Heart left ventricle (tissue), 16 donors: ENCODE results near the gene SMAD9. TPM values are rescaled to one million over a fixed set of nuclear protein-coding genes. Genes with fewer than 3 reads are reported as not detected.
A peak's percentile ranks its signal among the peaks of the same experiment; 100 is the strongest.

Experiments
- ATAC-seq, 4 donors: fragments of 200-7000 bp; cut with Tn5 transposase; one replicate each; pipeline ENCODE4 v1.9.1; 2020 to 2022; ENCODE audit warnings: moderate library complexity in 4 of 4, mild to moderate bottlenecking in 3 of 4, moderate number of reproducible peaks in 1 of 4
- DNase-seq, 5 donors: peaks; one replicate each; pipeline ENCODE4 v3.0.0-alpha.2; 2020
- H3K27ac ChIP-seq, 12 donors: fragments of 200-600 bp; sonication (generic) in 4 of 12; one replicate each; pipeline versions ENCODE4 v1.5.0 to v1.8.0; 2016 to 2022; ENCODE audit warnings: mild to moderate bottlenecking in 2 of 12
- H3K27me3 ChIP-seq, 9 donors: fragments of 200-600 bp; sonication (generic) in 2 of 9; one replicate each; pipeline versions ENCODE4 v1.5.1 to v1.8.0; 2016 to 2022; ENCODE audit warnings: mild to moderate bottlenecking in 3 of 9
- H3K36me3 ChIP-seq, 9 donors: fragments of 200-600 bp; sonication (generic) in 2 of 9; one replicate each; pipeline versions ENCODE4 v1.5.0 to v1.8.0; 2018 to 2022; ENCODE audit warnings: mild to moderate bottlenecking in 2 of 9
- H3K4me1 ChIP-seq, 12 donors: fragments of 200-600 bp; sonication (generic) in 4 of 12; one replicate each; pipeline versions ENCODE4 v1.5.0 to v1.8.0; 2016 to 2022; ENCODE audit warnings: mild to moderate bottlenecking in 3 of 12
- H3K4me3 ChIP-seq, 12 donors: fragments of 200-600 bp; sonication (generic) in 4 of 12; one replicate each; pipeline versions ENCODE4 v1.5.0 to v1.8.0; 2017 to 2022; ENCODE audit warnings: mild to moderate bottlenecking in 9 of 12, moderate library complexity in 4 of 12
- H3K9me3 ChIP-seq, 12 donors: fragments of 200-600 bp; sonication (generic) in 4 of 12; one replicate each; pipeline versions ENCODE4 v1.5.0 to v1.8.0; 2016 to 2022; ENCODE audit warnings: mild to moderate bottlenecking in 1 of 12
- CTCF ChIP-seq, 12 donors: fragments of 200-600 bp; sonication (generic) in 4 of 12; IDR thresholded peaks; one replicate each; pipeline versions ENCODE4 v1.5.0 to v1.8.0; 2018 to 2022; ENCODE audit warnings: antibody characterized with exemption in 12 of 12, mild to moderate bottlenecking in 5 of 12
- POLR2A ChIP-seq, 2 donors: fragments of 450-650 bp; IDR thresholded peaks; one replicate each; pipeline ENCODE4 v1.6.1; 2017; ENCODE audit warnings: antibody characterized with exemption in 2 of 2, mild to moderate bottlenecking in 2 of 2, moderate library complexity in 2 of 2
- WGBS, 4 donors: extraction: QIAGEN DNeasy Blood & Tissue Kit in 2 of 4; methylation state at CpG; one replicate each; pipeline versions ENCODE4 v1.1.5 to v1.1.7; 2013 to 2018; 5-methylcytosine and 5-hydroxymethylcytosine counted together
- intact Hi-C, 10 donors: fragments of 100-400 bp; cut with DNase I; formaldehyde crosslinking; loops; one replicate each; pipeline versions ENCODE4 v1.11.1 to v1.14.2; 2022
- polyA plus RNA-seq, 2 donors: library from polyadenylated mRNA; stranded (reverse); fragments of 200-250 nt; gene quantifications; one replicate each; pipeline ENCODE4 v1.2.3, GENCODE V29; 2013
- total RNA-seq, 9 donors: library from RNA; depleted of rRNA in 2 of 9; stranded (reverse); fragments of >200 nt in 2 of 9; fragmentation: NEBNext Ultra II Directional in 3 of 9; extraction: Animal tissue kit (Norgen Biotek cat#: 25700) in 3 of 9; gene quantifications; one replicate each; pipeline versions ENCODE4 v1.1.0 to v1.2.4, GENCODE V29; 2016 to 2023
- donor health status: ischemic (EF 13 %, LVEDD 7.1; RV severe dilation, severe dysfunction).
- donor health status: healthy with polysubstance abuse.
- donor health status: DM: no; HTN: yes; CAD: no.
- donor health status: DM: no; HTN: no; CAD: no.
- donor health status: ischemic (EF 25% LVEDD 6.9; RV normal size, moderate dysfunction).
- donor health status: ischemic (EF 25% LVEDD 5.7; RV mildly dilated, moderate dysfunction).
- donor health status: healthy.
- donor health status: DM: yes; HTN: yes; CAD: no.
- donor health status: ischemic (EF 35%, LVEDD 5.7; RV mildly dilated, moderate dysfunction).
- donor health status: nonischemic (EF 11% LVEDD 7.7; RV severe dilation, severe dysfunction).
- donor health status: DM: yes; HTN: yes; CAD: no.
- donor health status: PGD.
- donor health status: ischemic (EF 29% LVEDD 5.4; RV normal size, mild dysfunction).
- donor health status: nonischemic (EF 23%, LVEDD 6.1; RV moderate dilation, normal function).

Gene SMAD9
- total and polyA plus RNA-seq, 11 donors = 0.91 to 10.4 (median 4.6) TPM

GRCh38 chr13:36920616-36921185, 663 bp upstream of the SMAD9 start:
- Histone ChIP-seq H3K27ac (peak overlapping the region in 10 of 12 donors; percentile 22 to 84 (median 62)), H3K36me3 (no peaks in the 10 kb centered on the region), H3K27me3 (peaks cover 0 to 16% (median 0%) of the 10 kb centered on the region in 9 donors), H3K9me3 (no peaks in the 10 kb centered on the region), H3K4me3 (peak overlapping the region; percentile 29 to 85 (median 68)), H3K4me1 (peaks cover 0 to 27% (median 4%) of the 10 kb centered on the region in 12 donors)
- intact Hi-C loops = no loop called here
- ATAC-seq (peak in 1 of 4 donors; percentile 3), DNase-seq (no peak)
- WGBS, 4 donors = 49 to 57% (median 55%) methylated on average over 9 of the region's 9 CpGs
- TF ChIP-seq POLR2A (IDR thresholded peaks at IDR 0.05) = no peak
- TF ChIP-seq CTCF (IDR thresholded peaks at IDR 0.05) = no peak

GRCh38 chr13:36919171-36919832, 736 bp downstream of the SMAD9 start:
- intact Hi-C loops = loop anchor here in 4 of 10 donors (2.0 to 10.0 kb wide), 4 partner anchors 55 to 65 kb away; no protein-coding TSS in a partner anchor
- TF ChIP-seq CTCF (IDR thresholded peaks at IDR 0.05) (no peak), POLR2A (IDR thresholded peaks at IDR 0.05) (no peak)
- H3K27me3 ChIP-seq = peaks cover 0 to 16% (median 0%) of the 10 kb centered on the region in 9 donors
- peak overlapping the region; percentile 49 to 85 (median 68) for H3K4me3 ChIP-seq
- no peaks in the 10 kb centered on the region for H3K36me3 ChIP-seq
- no peaks in the 10 kb centered on the region for H3K9me3 ChIP-seq
- peaks cover 0 to 27% (median 4%) of the 10 kb centered on the region in 12 donors for H3K4me1 ChIP-seq
- peak in 4 of 5 donors; percentile 30 to 62 (median 48) for DNase-seq
- peak; percentile 33 to 69 (median 61) for ATAC-seq
- WGBS, 4 donors = 1% methylated on average over 21 to 51 of the region's 51 CpGs
- H3K27ac ChIP-seq = peak overlapping the region; percentile 48 to 87 (median 62)

GRCh38 chr13:36918246-36919131, 1.5 kb downstream of the SMAD9 start:
- ATAC-seq = peak in 1 of 4 donors; percentile 33
- WGBS, 4 donors = 34 to 35% (median 35%) methylated on average over 12 of the region's 12 CpGs
- intact Hi-C loops = loop anchor here in 4 of 10 donors (2.0 to 10.0 kb wide), 4 partner anchors 54 to 64 kb away; no protein-coding TSS in a partner anchor

More at GRCh38 chr13:36918246-36919131, 1.5 kb downstream of the SMAD9 start:
- Histone ChIP-seq H3K4me1 (peaks cover 0 to 27% (median 4%) of the 10 kb centered on the region in 12 donors), H3K9me3 (no peaks in the 10 kb centered on the region), H3K4me3 (peak overlapping the region; percentile 49 to 85 (median 68)), H3K36me3 (no peaks in the 10 kb centered on the region), H3K27ac (peak overlapping the region in 11 of 12 donors; percentile 33 to 87 (median 60)), H3K27me3 (peaks cover 0 to 16% (median 0%) of the 10 kb centered on the region in 9 donors)
- TF ChIP-seq CTCF (IDR thresholded peaks at IDR 0.05) (no peak), POLR2A (IDR thresholded peaks at IDR 0.05) (no peak)
- DNase-seq = no peak
